ENCODE results near the gene TEK. TPM values are rescaled to one million over a fixed set of nuclear protein-coding genes. Genes with fewer than 3 reads are reported as not detected.

TEK gene
- total and polyA plus RNA-seq, 2 donors (not counting 1 experiment from before 2014, with no cell fraction given): not detected

DNA sequence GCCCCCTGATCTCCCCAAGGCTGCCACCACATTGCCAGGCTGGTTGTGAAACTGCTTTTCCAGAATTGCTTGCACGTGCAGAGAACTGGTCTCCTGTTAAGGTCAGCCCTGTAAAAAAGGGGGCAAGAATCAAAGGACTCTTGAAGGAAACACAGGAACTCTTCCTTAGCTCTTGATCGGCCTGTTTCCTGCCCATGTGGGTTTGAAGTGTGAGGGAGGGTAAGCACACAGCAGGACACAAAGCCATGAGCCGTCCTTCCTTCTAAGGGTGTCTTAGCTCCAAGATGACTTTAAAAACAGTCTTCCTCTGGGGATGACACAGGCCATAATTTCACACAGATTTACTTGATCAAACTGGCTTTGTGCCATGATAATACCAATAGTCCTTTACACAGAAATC, 36.1 kb downstream of the TEK start:
- no peaks in the 10 kb centered on the region for H3K4me1 ChIP-seq (ENCODE audit: control insufficient read depth in 2 of 2, insufficient read depth in 2 of 2, low read length in 2 of 2)
- no peaks in the 10 kb centered on the region for H3K79me2 ChIP-seq (ENCODE audit: control insufficient read depth, insufficient read depth, low read length)
- H3K27ac ChIP-seq (ENCODE audit: low read length in 2 of 2): no peak overlapping the region
- POLR2A ChIA-PET: no interaction called here
- CTCF ChIA-PET: no interaction called here
- 40% methylated on average over 3 of the region's 3 CpGs for WGBS (ENCODE audit: insufficient coverage)
- intact Hi-C loops (cut with micrococcal nuclease): loop anchor here (5.0 kb wide), 1 partner anchor 357 kb away; no protein-coding TSS in a partner anchor
- DNase-seq (no peak), ATAC-seq (ENCODE audit: low read depth) (no peak)
- H3K9ac ChIP-seq (ENCODE audit: low read length): no peak overlapping the region
- no peaks in the 10 kb centered on the region for H3K36me3 ChIP-seq (replicated peaks in 1 of 2; ENCODE audit: control extremely low read depth in 1 of 2, control insufficient read depth in 1 of 2, extremely low read depth in 1 of 2, insufficient read depth in 2 of 2, low read length in 1 of 2)
- no peaks in the 10 kb centered on the region for H3K9me3 ChIP-seq (ENCODE audit: control extremely low read depth in 1 of 3, control insufficient read depth in 2 of 3, insufficient read depth in 1 of 3, low read length in 2 of 3)
- no peaks in the 10 kb centered on the region for H3K27me3 ChIP-seq (replicated peaks in 1 of 4; ENCODE audit: control extremely low read depth in 1 of 4, control insufficient read depth in 3 of 4, insufficient read depth in 4 of 4, low read length in 3 of 4)
- Mint-ChIP-seq H3K27ac (no peak overlapping the region), H3K4me3 (no peak overlapping the region), H3K9me3 (ENCODE audit: insufficient read depth) (no peaks in the 10 kb centered on the region), H3K4me1 (no peaks in the 10 kb centered on the region), H3K27me3 (peaks cover 14% of the 10 kb centered on the region)
- no peak overlapping the region for H2AFZ ChIP-seq (ENCODE audit: insufficient read depth, low read depth, low read length, poor library complexity, severe bottlenecking)
- TF ChIP-seq, protein P1, sequence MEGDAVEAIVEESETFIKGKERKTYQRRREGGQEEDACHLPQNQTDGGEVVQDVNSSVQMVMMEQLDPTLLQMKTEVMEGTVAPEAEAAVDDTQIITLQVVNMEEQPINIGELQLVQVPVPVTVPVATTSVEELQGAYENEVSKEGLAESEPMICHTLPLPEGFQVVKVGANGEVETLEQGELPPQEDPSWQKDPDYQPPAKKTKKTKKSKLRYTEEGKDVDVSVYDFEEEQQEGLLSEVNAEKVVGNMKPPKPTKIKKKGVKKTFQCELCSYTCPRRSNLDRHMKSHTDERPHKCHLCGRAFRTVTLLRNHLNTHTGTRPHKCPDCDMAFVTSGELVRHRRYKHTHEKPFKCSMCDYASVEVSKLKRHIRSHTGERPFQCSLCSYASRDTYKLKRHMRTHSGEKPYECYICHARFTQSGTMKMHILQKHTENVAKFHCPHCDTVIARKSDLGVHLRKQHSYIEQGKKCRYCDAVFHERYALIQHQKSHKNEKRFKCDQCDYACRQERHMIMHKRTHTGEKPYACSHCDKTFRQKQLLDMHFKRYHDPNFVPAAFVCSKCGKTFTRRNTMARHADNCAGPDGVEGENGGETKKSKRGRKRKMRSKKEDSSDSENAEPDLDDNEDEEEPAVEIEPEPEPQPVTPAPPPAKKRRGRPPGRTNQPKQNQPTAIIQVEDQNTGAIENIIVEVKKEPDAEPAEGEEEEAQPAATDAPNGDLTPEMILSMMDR (IDR thresholded peaks at IDR 0.05): no peak
- no peak for TF ChIP-seq EZH2 (IDR thresholded peaks at IDR 0.05; ENCODE audit: borderline replicate concordance, insufficient read depth, low read depth, low read length, poor library complexity, severe bottlenecking)
- H3K4me2 ChIP-seq (replicated peaks; ENCODE audit: low read depth, low read length, poor library complexity, severe bottlenecking): no peak overlapping the region
- no peak overlapping the region for H3K4me3 ChIP-seq (ENCODE audit: control extremely low read depth in 1 of 5, extremely low read depth in 1 of 5, insufficient read depth in 1 of 5, low read depth in 2 of 5, low read length in 4 of 5)
- H4K20me1 ChIP-seq (ENCODE audit: control insufficient read depth, insufficient read depth, low read length, poor library complexity, severe bottlenecking): no peaks in the 10 kb centered on the region

DNA sequence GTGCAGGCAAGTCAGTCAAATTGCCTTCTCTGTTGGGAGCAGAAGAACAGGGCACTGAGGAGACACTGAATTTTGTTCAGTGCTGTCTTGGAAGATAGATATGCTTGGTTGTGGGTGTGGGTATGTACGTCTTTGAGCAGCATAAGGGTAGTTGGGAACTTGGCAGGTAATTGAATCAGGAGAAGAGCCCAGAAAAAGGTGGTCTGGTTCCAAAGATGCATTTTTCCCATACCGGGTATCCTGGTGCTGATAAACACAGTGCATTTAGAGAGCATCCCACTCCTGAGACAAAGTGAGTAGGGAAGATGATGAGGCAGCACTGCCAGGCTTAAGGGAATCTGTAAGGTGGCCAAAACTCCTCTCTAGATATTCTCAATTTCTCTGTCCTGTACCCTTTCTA, 40.6 kb downstream of the TEK start:
- POLR2A ChIA-PET: no interaction called here
- no peak overlapping the region for H3K27ac Mint-ChIP-seq
- H3K9ac ChIP-seq (ENCODE audit: low read length): no peak overlapping the region

More for the DNA sequence above, 40.6 kb downstream of the TEK start:
- H2AFZ ChIP-seq (ENCODE audit: insufficient read depth, low read depth, low read length, poor library complexity, severe bottlenecking): no peak overlapping the region
- WGBS (ENCODE audit: insufficient coverage): 89% methylated on average over 1 of the region's 2 CpGs
- no peaks in the 10 kb centered on the region for H3K9me3 Mint-ChIP-seq (ENCODE audit: insufficient read depth)
- no peaks in the 10 kb centered on the region for H3K4me1 Mint-ChIP-seq
- no peak overlapping the region for H3K4me3 ChIP-seq (ENCODE audit: control extremely low read depth in 1 of 5, extremely low read depth in 1 of 5, insufficient read depth in 1 of 5, low read depth in 2 of 5, low read length in 4 of 5)
- H3K27me3 Mint-ChIP-seq: peaks cover 14% of the 10 kb centered on the region
- no peak overlapping the region for H3K4me2 ChIP-seq (replicated peaks; ENCODE audit: low read depth, low read length, poor library complexity, severe bottlenecking)
- ATAC-seq (ENCODE audit: low read depth) (no peak), DNase-seq (no peak)
- no peaks in the 10 kb centered on the region for H3K36me3 ChIP-seq (replicated peaks in 1 of 2; ENCODE audit: control extremely low read depth in 1 of 2, control insufficient read depth in 1 of 2, extremely low read depth in 1 of 2, insufficient read depth in 2 of 2, low read length in 1 of 2)
- H3K27ac ChIP-seq (ENCODE audit: low read length in 2 of 2): no peak overlapping the region
- intact Hi-C loops (cut with micrococcal nuclease): loop anchor here (5.0 kb wide), 1 partner anchor 353 kb away; no protein-coding TSS in a partner anchor
- TF ChIP-seq, protein P1 (IDR thresholded peaks at IDR 0.05): no peak
- TF ChIP-seq EZH2 (IDR thresholded peaks at IDR 0.05; ENCODE audit: borderline replicate concordance, insufficient read depth, low read depth, low read length, poor library complexity, severe bottlenecking): no peak
- H3K9me3 ChIP-seq (ENCODE audit: control extremely low read depth in 1 of 3, control insufficient read depth in 2 of 3, insufficient read depth in 1 of 3, low read length in 2 of 3): no peaks in the 10 kb centered on the region
- no peaks in the 10 kb centered on the region for H3K79me2 ChIP-seq (ENCODE audit: control insufficient read depth, insufficient read depth, low read length)
- CTCF ChIA-PET: no interaction called here
- H3K4me3 Mint-ChIP-seq: no peak overlapping the region
- no peaks in the 10 kb centered on the region for H4K20me1 ChIP-seq (ENCODE audit: control insufficient read depth, insufficient read depth, low read length, poor library complexity, severe bottlenecking)
- H3K4me1 ChIP-seq (ENCODE audit: control insufficient read depth in 2 of 2, insufficient read depth in 2 of 2, low read length in 2 of 2): no peaks in the 10 kb centered on the region
- H3K27me3 ChIP-seq (replicated peaks in 1 of 4; ENCODE audit: control extremely low read depth in 1 of 4, control insufficient read depth in 3 of 4, insufficient read depth in 4 of 4, low read length in 3 of 4): no peaks in the 10 kb centered on the region
